Measurements from ENCODE around the gene POC1A.
A peak's percentile ranks its signal among the peaks of the same experiment; 100 is the strongest.
"Not testable (repeated sequence)": the region's sequence is repeated elsewhere in the genome, so short reads cannot be mapped to it uniquely, and the experiment has no call there.

Gene POC1A

DNA sequence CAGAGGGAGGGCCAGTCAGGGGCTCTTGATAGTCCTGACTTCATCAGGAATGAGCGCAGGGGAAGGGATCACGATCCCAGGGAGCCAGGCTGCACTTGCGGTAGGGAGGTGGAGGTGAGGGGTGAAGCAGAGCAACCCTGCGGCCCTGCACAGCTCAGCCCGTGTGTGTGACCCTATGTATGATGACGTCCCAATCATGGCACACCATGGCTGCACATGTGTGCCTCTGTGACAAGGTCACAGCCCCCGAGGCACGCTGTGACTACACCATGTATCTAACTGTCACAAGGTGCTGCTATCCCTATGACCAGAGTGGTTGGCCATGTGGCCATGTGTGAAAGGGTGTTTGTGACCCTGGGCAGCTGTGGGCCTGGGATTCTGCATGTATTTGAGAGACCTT, 30.5 kb upstream of the POC1A start:
- DNase-seq: no peak

DNA sequence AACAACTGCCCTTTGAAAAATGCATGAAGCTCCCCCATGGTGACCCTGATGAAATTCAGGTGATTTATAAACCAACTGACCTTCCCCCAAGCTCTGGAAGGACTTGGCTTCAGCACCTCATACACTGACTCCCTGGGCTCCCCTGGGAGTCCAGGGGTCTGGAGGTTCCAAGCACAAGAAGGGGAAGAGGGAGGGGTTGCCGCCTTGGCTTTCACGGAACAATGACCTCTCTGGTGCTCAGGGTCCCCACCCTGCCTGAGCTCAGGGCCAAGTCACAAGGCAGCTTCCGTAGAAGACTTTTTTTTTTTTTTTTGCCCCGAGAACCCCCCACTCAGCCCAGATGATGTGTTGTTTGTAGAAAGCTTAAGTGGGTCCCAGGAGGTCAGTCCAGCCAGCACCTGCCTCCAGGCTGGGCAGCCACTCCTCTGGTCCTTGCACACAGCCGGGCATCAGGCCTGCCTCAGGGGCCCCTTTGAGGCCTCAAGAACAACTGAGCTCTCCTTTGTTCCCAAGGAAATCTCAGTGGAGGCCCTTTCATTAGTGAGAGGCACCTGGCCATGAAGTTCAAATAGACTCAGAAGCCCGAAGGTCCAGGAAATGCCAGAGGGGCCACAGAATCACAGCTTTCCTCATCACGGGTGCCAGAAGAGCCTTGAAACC, 29.7 kb upstream of the POC1A start:
- no peak for DNase-seq

DNA sequence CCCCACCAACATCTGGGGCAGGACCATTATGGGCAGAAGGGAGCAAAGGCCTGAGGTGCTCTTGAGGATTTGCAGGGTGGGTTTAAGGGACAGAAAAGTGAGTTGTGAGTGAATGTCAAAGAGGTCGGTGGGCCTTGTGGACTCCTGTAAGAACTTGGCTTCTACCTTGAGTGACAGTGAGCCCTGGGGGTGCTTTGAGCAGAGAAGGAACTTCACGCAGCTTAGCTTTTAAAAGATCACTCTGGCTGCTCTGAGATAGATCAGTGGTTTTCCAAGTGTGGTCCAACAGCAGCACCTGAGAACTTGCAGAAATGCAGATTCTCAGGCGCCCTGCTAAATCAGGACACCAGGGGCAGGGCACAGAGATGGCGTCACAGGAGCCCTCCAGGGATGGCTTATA, 28.5 kb upstream of the POC1A start:
- no peak for DNase-seq

DNA sequence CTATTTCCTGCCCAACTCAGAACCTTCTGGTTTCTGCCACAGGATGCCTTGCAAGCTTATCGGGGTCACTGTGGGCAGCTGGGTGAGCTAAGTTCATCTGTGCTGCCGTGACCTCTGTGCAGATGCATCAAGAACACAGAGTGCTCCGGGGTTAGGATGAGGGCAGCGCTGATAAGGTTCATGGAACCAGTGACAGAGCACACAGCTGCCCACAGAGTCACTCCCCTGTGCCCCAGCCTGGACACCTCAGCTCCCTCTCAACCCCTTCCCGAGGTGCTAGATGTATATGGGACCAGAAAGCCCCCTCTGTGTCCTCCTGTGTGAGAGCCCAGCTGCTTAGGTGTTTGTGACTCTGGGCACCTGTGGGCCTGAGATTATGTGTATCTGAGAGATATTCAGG, 28.0 kb upstream of the POC1A start:
- no peak for DNase-seq

DNA sequence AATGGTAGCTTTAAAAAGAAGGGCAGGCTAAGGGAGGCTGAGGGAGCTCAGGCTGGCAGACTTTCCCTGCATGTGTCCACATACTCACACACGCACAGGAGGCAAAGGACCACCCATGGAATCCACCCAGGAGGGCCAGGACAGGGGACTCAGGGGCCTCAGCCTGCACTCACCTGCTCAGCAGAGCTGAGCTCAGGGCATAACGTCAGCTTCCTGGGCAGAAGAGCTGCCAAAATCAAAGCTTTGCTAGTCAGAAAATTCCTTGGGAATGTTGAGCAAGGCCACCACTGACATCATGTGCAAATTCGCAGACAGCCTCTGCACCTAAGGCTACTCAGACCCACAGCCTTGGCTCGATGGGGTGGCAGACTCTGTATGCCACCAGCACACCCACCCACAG, 27.3 kb upstream of the POC1A start:
- DNase-seq: no peak

DNA sequence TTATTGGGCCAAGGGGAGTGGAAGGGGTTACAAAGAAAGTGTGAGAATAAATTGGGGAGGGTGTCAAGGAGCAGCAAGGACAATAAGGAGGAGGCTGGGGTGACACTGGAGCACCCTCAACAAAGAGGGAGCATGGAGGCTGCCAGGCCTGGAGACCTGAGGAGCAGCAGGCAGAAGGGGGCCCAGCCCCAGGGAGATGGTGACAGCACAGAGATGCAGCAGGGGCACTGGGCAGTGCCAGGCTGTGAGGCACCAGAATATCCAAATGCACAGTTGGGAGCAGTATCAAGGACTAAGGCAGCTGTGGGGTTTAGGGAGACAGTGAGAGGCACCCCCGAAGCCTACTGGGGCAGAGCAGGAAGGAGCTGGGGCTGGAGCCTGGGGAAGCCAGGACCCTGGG, 24.3 kb upstream of the POC1A start:
- DNase-seq: no peak

DNA sequence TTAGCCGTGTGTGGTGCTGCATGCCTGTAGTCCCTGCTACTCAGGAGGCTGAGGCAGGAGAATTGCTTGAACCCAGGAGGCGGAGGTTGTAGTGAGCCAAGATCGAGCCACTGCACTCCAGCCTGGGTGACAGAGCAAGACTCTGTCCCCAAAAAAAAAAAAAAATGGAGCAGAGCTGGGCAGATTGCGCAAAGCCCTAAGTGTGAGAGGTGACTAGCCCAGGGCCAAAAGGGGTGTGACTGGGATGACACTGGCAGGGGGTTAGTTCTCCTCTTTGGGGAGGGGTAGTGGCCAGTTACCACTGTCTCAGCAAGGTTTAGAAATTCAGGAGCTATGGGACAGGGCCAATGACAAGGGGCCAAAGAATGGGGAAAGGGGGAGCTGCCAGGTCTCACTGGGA, 23.9 kb upstream of the POC1A start:
- not testable (repeated sequence) for DNase-seq

DNA sequence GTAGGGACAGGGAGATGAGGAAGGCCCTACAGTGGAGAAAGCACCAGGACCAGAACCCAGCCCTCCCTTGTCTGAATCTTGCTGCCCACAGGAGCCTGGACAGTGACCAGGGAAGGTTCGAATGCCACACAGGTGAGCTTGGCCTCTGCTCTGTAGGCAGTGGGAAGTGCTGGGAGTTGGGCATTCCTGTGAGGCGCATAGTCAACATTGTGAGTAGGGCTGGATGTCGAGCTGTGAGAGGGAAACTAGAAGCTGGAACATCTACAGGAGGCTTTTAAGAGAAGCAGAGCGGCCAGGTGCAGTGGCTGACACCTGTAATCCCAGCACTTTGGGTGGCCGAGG, 23.4 kb upstream of the POC1A start:
- no peak for DNase-seq

DNA sequence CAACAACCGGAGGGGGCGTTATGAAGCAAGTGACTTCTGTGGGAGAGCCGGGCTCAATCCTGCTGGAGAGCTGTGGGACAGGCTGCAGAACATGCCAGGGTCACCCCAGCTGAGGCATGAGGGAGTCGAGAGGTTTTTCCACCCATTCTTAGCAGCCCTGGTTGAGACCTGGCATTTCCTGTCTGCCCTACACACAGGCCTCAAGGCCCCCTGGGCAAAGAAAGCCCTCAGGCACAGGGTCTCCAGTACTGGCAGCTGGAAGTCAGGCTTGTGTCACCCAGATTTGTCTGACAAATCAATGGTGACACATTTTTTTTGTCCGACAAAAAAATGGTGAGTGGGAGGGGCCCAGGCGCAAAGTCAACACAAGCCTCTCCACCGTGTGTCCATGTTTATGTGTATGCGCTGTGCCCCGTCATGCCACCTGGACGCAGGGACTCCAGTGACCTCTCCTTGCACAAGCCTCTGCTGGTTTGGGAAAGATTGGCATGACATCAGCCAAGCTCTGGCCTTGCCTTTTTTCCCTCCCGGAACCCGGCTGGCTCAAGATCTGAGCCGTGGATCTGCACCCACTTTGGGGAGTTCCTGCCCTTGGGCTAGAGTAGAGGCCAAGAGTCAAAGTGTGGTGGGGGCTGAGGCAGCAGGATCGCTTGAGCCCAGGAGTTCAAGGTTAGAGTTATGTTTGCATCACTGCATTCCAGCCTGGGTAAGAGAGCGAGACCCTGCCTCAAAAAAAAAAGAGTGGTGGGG, 22.9 kb upstream of the POC1A start:
- no peak for DNase-seq

DNA sequence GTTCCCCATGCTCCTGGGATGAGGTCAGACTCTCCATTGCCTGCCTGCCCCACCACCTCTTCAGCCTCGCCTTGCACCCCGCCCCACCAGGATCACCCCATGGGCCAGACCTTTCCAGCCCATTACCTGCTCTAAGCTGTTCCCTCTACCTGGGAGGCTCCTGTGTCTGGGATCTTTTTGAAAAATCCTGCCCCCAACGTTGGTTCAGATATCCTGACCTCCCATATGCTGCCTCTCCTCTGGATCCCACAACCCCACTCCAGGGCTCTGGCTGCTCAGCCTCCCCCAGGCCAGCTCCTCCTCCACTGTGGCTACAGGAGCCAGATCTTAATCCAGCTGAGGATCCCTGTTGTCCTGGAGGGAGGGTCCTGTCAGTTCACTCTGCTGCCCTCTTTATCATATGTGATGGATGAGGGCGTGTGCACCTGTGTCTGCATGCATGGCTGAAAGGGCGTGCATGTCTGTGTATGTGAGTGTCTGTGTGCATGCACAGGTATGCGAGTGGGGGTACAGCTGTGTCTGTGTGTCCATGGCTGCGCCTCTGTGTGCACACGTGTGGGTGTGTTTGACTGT, 22.0 kb upstream of the POC1A start:
- no peak for DNase-seq

DNA sequence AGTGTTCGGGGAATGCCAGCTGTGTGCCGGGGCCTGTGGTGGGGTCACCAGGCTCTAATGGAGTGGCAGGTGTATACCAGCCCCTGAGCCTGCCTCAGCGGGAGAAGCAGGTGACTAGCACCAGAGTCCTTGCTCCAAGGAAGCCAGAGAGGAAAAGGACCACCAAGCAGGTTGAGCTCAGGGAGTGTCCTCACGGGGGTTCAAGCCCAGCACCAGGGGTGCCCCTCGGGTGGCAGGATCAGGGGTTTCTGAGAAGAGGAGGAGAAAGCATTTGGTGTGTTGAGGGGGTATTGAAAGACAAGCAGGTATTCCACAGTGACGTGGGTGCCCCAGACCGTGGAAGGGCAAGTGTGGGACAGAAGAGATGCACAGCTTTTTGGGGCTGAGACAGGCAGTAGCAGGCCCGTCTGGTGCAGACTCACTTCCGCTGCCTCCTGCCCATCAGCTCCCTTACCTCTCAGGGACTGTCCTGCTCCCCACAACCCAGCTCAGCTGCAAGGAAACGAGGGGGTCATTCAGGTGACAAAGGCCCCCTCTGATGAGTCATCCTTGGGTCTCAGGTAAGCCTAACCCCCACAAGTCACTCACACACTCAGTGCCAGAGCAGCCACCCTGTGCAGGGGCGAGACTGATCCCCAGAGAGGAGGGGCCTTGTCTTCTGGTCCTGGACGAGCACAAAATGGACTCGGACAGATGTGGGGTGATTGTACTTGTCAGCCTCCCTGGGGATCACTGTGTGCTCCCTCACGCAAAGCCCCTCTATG, 21.4 kb upstream of the POC1A start:
- no peak for DNase-seq

DNA sequence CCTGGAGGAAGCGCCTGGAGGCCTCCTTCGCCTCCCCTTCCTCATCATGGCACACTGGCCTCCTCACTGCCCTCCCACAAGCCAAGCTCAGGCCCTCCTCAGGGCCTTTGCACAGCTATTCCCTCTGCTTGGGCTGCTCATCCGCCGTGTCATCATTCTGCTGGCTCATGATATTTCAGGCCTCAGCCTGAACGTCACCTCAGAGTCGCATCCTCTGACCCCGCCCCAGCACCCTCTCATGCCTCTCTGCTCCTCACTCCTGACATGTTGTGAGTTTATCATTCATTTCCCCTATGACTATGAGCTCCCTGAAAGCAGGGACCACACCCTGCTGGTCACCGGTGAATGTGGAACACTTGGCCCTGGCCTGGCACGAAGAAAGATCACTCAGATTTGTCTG, 20.7 kb upstream of the POC1A start:
- no peak for DNase-seq

DNA sequence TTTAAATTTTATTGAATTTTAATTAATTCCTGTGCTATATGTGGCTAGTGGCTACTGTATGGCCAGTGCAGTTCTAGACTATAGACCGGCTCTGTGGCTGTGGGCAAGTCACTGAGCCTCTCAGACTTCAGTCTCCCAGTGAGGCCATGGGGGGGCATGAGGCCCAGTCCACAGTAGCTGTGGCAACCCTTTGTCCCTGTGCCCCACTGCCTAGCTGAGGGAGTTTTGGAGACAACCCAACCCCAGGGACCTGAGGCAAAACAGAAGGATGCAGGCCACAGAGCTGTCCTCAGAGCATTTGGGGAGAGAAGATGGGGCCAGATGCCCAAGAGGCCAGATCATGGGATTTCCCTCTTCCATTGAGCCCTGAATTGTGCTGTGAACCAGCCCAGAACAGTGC, 18.9 kb upstream of the POC1A start:
- no peak for DNase-seq

DNA sequence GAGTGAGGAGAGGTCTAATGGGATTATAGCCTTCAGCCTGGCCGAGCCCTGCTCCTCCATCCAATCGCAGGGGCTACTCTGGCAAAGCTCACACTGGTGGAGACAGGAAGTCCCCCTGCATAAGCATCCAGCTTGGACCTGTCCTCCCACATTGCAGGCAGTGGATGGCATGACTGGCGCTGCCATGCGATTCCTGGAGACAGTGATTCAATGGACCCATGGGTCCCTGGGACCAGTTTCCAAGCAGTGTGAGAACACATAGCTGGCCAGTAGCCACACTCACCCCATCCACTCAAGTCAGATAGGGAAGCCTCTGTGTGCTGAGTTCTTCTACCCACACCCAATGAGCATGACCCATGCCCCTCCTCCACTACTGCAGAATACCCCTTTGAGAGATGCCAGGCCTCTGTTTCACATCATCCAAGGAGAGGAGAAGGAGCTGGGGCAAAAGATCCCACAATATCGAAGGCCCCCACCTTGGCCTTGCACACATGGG, 18.1 kb upstream of the POC1A start:
- DNase-seq: peak in 33 of 56 donors; percentile 2 to 73 (median 24)

DNA sequence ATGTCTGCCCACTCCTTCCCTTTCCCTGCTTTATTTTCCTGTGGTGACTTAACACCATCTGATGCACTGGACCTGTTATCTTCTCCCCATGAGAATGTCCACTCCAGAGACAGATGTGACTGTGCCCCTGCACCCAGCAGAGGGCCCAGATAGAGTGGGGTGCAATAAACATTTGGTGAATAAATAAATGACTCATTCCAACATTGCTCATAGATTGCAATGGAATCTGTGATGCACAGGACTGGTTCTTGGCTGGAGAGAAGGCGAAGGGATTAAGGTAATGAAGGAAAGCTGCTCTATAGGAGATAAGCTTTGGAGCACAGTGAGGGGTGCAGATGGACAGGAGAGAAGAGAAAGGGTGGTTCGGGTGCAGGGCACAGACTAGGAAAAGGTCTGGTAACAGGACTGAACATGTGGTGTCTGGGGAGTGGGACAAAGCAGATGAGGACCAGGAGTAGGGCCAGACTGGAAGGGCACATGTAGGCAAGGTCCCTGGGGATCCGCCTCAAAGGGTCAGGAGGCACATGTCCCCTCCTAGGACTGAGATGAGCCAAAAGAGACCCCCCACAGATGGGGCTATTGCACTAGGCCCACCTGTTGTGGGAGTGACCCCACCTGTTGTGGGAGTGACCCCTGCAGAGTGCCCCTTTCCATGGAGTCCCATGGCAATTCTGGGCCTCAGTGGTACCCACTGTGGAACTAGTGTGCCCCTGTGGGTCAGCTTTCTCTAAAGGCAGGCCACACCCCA, 17.5 kb upstream of the POC1A start:
- DNase-seq: no peak

DNA sequence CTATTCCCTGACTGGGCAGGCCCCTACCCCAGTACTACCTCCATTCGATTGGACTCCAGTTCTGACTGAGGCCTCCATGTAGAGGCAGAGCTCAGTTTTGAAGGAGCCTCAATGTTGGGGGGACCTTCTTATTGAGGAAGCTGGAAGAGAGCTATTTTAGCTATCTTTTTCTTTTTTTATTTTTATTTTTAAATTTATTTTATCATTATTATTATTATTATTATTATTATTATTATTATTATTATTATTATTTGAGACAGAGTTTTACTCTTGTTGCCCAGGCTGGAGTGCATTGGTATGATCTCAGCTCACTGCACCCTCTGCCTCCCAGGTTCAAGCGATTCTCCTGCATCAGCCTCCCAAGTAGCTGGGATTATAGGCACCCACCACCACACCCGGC, 16.0 kb upstream of the POC1A start:
- not testable (repeated sequence) for DNase-seq

DNA sequence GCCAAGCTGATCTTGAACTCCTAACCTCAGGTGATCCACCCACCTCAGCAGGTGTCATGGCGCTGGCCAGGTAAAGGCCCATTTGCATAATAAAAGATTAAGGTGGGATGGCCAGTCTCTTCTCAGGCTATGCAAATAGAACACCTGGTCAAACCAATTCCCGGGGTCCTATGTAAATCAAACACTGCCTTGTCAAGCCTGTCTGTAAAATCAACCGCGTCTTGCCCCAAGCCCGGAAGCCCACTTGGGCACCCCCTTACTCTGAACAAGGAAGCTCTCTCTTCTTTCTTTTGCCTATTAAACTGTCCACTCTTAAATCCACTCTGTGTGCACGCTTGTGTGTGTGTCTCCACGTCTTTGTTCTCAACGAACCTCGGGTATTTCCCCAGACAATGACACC, 13.0 kb upstream of the POC1A start:
- DNase-seq: no peak

DNA sequence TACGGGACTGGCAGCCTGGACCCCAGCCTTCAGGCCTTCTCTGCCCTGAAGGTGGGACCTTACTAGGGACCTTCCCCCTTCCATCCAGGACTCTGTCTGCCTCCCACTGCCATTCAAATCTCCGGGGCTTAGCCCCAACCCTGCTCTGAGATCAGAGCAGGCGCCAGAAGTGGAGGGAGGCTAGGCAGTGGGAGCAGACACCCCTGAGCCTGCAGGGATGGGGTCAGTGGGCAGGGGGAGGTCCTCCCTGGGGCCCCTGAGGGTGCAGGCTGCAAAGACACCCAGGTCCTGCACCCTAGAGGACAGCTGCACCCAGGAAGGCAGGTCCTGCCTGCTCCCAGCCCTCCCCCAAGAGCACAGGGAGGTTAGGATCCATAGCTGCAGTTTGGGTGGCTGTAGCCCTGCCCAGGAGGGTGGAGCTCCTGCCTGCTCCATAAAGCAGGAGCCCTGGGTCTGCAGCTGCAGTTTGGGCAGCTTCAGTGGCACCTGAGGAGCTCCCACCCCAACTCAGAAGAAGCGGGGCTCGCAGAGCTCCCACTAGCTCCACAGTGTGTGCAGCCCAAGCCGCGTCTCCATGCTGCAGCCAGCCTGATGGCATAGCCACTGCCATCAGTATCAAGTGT, 8.1 kb upstream of the POC1A start:
- no peak for DNase-seq

DNA sequence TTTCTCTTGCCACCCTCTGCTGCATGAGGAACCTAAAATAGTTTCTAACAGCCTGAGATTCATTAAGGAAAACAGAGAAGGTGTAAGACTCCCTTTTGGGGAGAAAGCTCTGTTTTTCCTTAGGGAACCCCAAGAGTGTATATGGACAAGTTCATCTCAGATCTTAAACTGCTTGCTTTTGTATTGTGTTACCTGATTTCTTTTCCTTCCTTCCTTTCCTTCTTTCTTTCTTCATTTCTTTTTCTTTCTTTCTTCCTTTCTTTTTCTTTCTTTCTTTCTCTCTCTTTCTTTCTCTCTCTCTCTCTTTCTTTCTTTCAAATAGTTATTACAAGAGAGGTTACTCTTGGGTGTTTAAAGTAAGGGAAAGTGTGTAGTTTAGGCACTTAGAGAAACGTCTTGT, 5.3 kb upstream of the POC1A start:
- DNase-seq: no peak

DNA sequence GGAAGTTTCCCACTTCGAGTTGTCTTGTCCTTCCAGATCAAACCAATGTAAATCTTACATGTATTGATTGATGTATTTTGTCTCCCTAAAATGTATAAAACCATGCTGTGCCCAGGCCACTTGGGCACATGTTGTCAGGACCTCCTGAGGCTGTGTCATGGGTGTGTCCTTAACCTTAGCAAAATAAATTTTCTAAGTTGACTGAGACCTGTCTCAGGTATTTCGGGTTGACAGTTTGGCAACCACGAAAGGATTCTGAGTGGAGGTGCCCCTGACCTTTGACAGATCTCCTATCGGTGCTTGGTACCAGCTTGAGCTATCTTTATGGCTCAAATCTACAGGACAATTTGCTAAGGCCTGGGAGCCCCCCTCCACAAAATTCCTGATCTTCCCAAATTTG, 1.7 kb upstream of the POC1A start:
- DNase-seq: no peak

All from amygdala (tissue), 56 donors.